ENCODE data around the gene SLC4A8.

GRCh38 chr12:51475543-51475942 is 50.9 kb downstream of the SLC4A8 start:
- TF ChIP-seq CTCF (IDR thresholded peaks at IDR 0.05) (no peak), POLR2AphosphoS5 (IDR thresholded peaks at IDR 0.05) (peak in 1 of 3 donors; percentile 66), POLR2A (IDR thresholded peaks at IDR 0.05) (no peak), EP300 (IDR thresholded peaks at IDR 0.05) (no peak)
